Measurements from ENCODE around the gene FAM241B.

Gene FAM241B

GRCh38 chr10:69662901-69663300 lies 32.9 kb downstream of the FAM241B start:
- H3K9me2 ChIP-seq (ENCODE audit: low read depth, low read length), result no peaks in the 10 kb centered on the region
- no peaks in the 10 kb centered on the region for H3F3A ChIP-seq (ENCODE audit: insufficient read depth, low read length)
- no peaks in the 10 kb centered on the region for H3K79me2 ChIP-seq (ENCODE audit: insufficient read depth, low read length)
- H3K4me1 ChIP-seq (ENCODE audit: insufficient read depth, low read length, severe bottlenecking), result no peaks in the 10 kb centered on the region
- no peak overlapping the region for H2AFZ ChIP-seq (ENCODE audit: low read length)
- H3K36me3 ChIP-seq (ENCODE audit: insufficient read depth, low read length), result no peaks in the 10 kb centered on the region
- no peak overlapping the region for H3K4me3 ChIP-seq (ENCODE audit: low read depth, low read length, poor library complexity, severe bottlenecking)
- no peaks in the 10 kb centered on the region for H3K27me3 ChIP-seq (ENCODE audit: insufficient read depth, low read length)
- no peak overlapping the region for H3K9ac ChIP-seq (ENCODE audit: low read length)
- H4K20me1 ChIP-seq (ENCODE audit: insufficient read depth, low read length), result no peaks in the 10 kb centered on the region
- H3K27ac ChIP-seq (ENCODE audit: low read depth, low read length, poor library complexity, severe bottlenecking), result no peak overlapping the region
- TF ChIP-seq EZH2 (IDR thresholded peaks at IDR 0.05; ENCODE audit: borderline replicate concordance, low read length) (no peak), CTCF (IDR thresholded peaks at IDR 0.05; ENCODE audit: low read length) (no peak)
- no peaks in the 10 kb centered on the region for H3K9me3 ChIP-seq (ENCODE audit: low read length)
- H3K4me2 ChIP-seq (ENCODE audit: low read length), result no peak overlapping the region

- Histone ChIP-seq H3K4me2 (ENCODE audit: low read length) (no peak overlapping the region), H4K20me1 (ENCODE audit: insufficient read depth, low read length) (no peaks in the 10 kb centered on the region), H3K79me2 (ENCODE audit: insufficient read depth, low read length) (no peaks in the 10 kb centered on the region), H3K27ac (ENCODE audit: low read depth, low read length, poor library complexity, severe bottlenecking) (no peak overlapping the region), H3K9ac (ENCODE audit: low read length) (no peak overlapping the region), H3K9me2 (ENCODE audit: low read depth, low read length) (no peaks in the 10 kb centered on the region), H3K4me1 (ENCODE audit: insufficient read depth, low read length, severe bottlenecking) (no peaks in the 10 kb centered on the region), H3K4me3 (ENCODE audit: low read depth, low read length, poor library complexity, severe bottlenecking) (no peak overlapping the region), H3K27me3 (ENCODE audit: insufficient read depth, low read length) (no peaks in the 10 kb centered on the region), H2AFZ (ENCODE audit: low read length) (no peak overlapping the region), H3K9me3 (ENCODE audit: low read length) (no peaks in the 10 kb centered on the region), H3K36me3 (ENCODE audit: insufficient read depth, low read length) (no peaks in the 10 kb centered on the region), H3F3A (ENCODE audit: insufficient read depth, low read length) (no peaks in the 10 kb centered on the region)
- TF ChIP-seq EZH2 (IDR thresholded peaks at IDR 0.05; ENCODE audit: borderline replicate concordance, low read length) (no peak), CTCF (IDR thresholded peaks at IDR 0.05; ENCODE audit: low read length) (peak; percentile 34; the same call in 1 of the 2 replicates)
Measured at GRCh38 chr10:69663369-69663947, 33.4 kb downstream of the FAM241B start.

GRCh38 chr10:69665474-69666320 lies 35.6 kb downstream of the FAM241B start:
- H3K4me3 ChIP-seq (ENCODE audit: low read depth, low read length, poor library complexity, severe bottlenecking), result no peak overlapping the region
- H3K9me2 ChIP-seq (ENCODE audit: low read depth, low read length), result no peaks in the 10 kb centered on the region
- no peak overlapping the region for H3K4me2 ChIP-seq (ENCODE audit: low read length)
- no peaks in the 10 kb centered on the region for H3K27me3 ChIP-seq (ENCODE audit: insufficient read depth, low read length)
- no peaks in the 10 kb centered on the region for H4K20me1 ChIP-seq (ENCODE audit: insufficient read depth, low read length)
- TF ChIP-seq EZH2 (IDR thresholded peaks at IDR 0.05; ENCODE audit: borderline replicate concordance, low read length) (no peak), CTCF (IDR thresholded peaks at IDR 0.05; ENCODE audit: low read length) (peak; percentile 12; the same call in 1 of the 2 replicates)
- no peaks in the 10 kb centered on the region for H3K36me3 ChIP-seq (ENCODE audit: insufficient read depth, low read length)
- H3F3A ChIP-seq (ENCODE audit: insufficient read depth, low read length), result no peaks in the 10 kb centered on the region
- H3K9me3 ChIP-seq (ENCODE audit: low read length), result no peaks in the 10 kb centered on the region
- no peak overlapping the region for H3K9ac ChIP-seq (ENCODE audit: low read length)
- H3K4me1 ChIP-seq (ENCODE audit: insufficient read depth, low read length, severe bottlenecking), result no peaks in the 10 kb centered on the region
- no peaks in the 10 kb centered on the region for H3K79me2 ChIP-seq (ENCODE audit: insufficient read depth, low read length)
- H2AFZ ChIP-seq (ENCODE audit: low read length), result no peak overlapping the region
- no peak overlapping the region for H3K27ac ChIP-seq (ENCODE audit: low read depth, low read length, poor library complexity, severe bottlenecking)
